Astrocyte (in vitro differentiated cells and primary cell): ENCODE results near the gene BCL2. TPM values are rescaled to one million over a fixed set of nuclear protein-coding genes. Genes with fewer than 3 reads are reported as not detected.

Experiments
- DNase-seq: peaks from one replicate; pipeline ENCODE4 v3.0.0-alpha.2; 2010; ENCODE audit warnings: low read depth
- FAIRE-seq: peaks from 2 replicates; lab custom pipeline; 2011; peaks lifted over from hg19 to GRCh38; lab: Jason Lieb, UNC
- H2AFZ ChIP-seq: 2 replicates; pipeline ENCODE4 v1.6.0; 2012; ENCODE audit warnings: low read depth, low read length, inconsistent platforms
- H3K27ac ChIP-seq: 2 replicates; pipeline ENCODE4 v1.5.1; 2011; ENCODE audit warnings: low read depth, low read length, inconsistent platforms
- H3K27me3 ChIP-seq: 2 replicates; pipeline ENCODE4 v1.6.0; 2011; ENCODE audit warnings: low read length, inconsistent platforms; ENCODE audit not compliant: insufficient read depth
- H3K36me3 ChIP-seq: 2 replicates; pipeline ENCODE4 v1.5.1; 2011; ENCODE audit warnings: low read length, inconsistent platforms; ENCODE audit not compliant: insufficient read depth
- H3K4me1 ChIP-seq: 2 replicates; pipeline ENCODE4 v1.5.1; 2011; ENCODE audit warnings: low read length, inconsistent platforms; ENCODE audit not compliant: insufficient read depth
- H3K4me2 ChIP-seq: 2 replicates; pipeline ENCODE4 v1.6.0; 2012; ENCODE audit warnings: low read length, inconsistent platforms
- H3K4me3 ChIP-seq: 2 replicates; pipeline ENCODE4 v1.5.1; 2011; ENCODE audit warnings: low read depth, mild to moderate bottlenecking, low read length, inconsistent platforms; ENCODE audit not compliant: insufficient read depth
- H3K79me2 ChIP-seq: 2 replicates; pipeline ENCODE4 v1.6.0; 2012; ENCODE audit warnings: mild to moderate bottlenecking, low read length, inconsistent platforms; ENCODE audit not compliant: insufficient read depth
- H3K9ac ChIP-seq: 2 replicates; pipeline ENCODE4 v1.6.0; 2012; ENCODE audit warnings: mild to moderate bottlenecking, low read length, inconsistent platforms
- H3K9me3 ChIP-seq: 2 replicates; pipeline ENCODE4 v1.5.1; 2012; ENCODE audit warnings: low read depth, mild to moderate bottlenecking, low read length, inconsistent platforms; ENCODE audit not compliant: insufficient read depth
- H4K20me1 ChIP-seq: 2 replicates; pipeline ENCODE4 v1.6.0; 2012; ENCODE audit warnings: low read length, inconsistent platforms; ENCODE audit not compliant: insufficient read depth
- H3K27ac Mint-ChIP-seq: one replicate; pipeline ENCODE4 v1.8.0; 2021; ENCODE audit warnings: mild to moderate bottlenecking, mixed read lengths; ENCODE audit not compliant: unreplicated experiment
- H3K27me3 Mint-ChIP-seq: one replicate; pipeline ENCODE4 v1.8.0; 2021; ENCODE audit warnings: low read depth, mixed read lengths; ENCODE audit not compliant: unreplicated experiment
- H3K36me3 Mint-ChIP-seq: one replicate; pipeline ENCODE4 v1.8.0; 2021; ENCODE audit warnings: low read depth, mixed read lengths; ENCODE audit not compliant: unreplicated experiment
- H3K4me1 Mint-ChIP-seq: one replicate; pipeline ENCODE4 v1.8.0; 2021; ENCODE audit warnings: low read depth, mixed read lengths; ENCODE audit not compliant: unreplicated experiment
- H3K4me3 Mint-ChIP-seq: one replicate; pipeline ENCODE4 v1.8.0; 2021; ENCODE audit warnings: mild to moderate bottlenecking, moderate library complexity, mixed read lengths; ENCODE audit not compliant: unreplicated experiment
- H3K9me3 Mint-ChIP-seq: one replicate; pipeline ENCODE4 v1.8.0; 2021; ENCODE audit warnings: mild to moderate bottlenecking, mixed read lengths; ENCODE audit not compliant: unreplicated experiment
- CTCF ChIP-seq: IDR thresholded peaks from 2 replicates; pipeline ENCODE4 v1.5.1; 2011; ENCODE audit warnings: low read depth, mild to moderate bottlenecking, inconsistent platforms, low read length, moderate library complexity; ENCODE audit not compliant: insufficient read depth
- EZH2 ChIP-seq: IDR thresholded peaks from 2 replicates; pipeline ENCODE4 v1.6.1; 2012; ENCODE audit warnings: mild to moderate bottlenecking, low read length, inconsistent platforms; ENCODE audit not compliant: insufficient read depth
- total RNA-seq: library from RNA; stranded (reverse); gene quantifications from 2 replicates; pipeline ENCODE4 v1.2.1, GENCODE V29; 2021

BCL2 gene
- total RNA-seq, 1 donor from 2014 or later: 1.7 TPM

GRCh38 chr18:63206433-63207142 lies 113.0 kb downstream of the BCL2 start:
- no peak for TF ChIP-seq CTCF
- TF ChIP-seq EZH2: no peak
- Histone ChIP-seq H3K9me3 (no peaks in the 10 kb centered on the region), H3K27ac (no peak overlapping the region), H4K20me1 (no peaks in the 10 kb centered on the region), H3K36me3 (no peaks in the 10 kb centered on the region), H3K4me3 (no peak overlapping the region), H3K79me2 (no peaks in the 10 kb centered on the region), H3K27me3 (no peaks in the 10 kb centered on the region), H3K9ac (no peak overlapping the region), H2AFZ (no peak overlapping the region), H3K4me2 (no peak overlapping the region), H3K4me1 (no peaks in the 10 kb centered on the region)
- H3K36me3 Mint-ChIP-seq: no peaks in the 10 kb centered on the region
- H3K4me3 Mint-ChIP-seq: no peak overlapping the region
- peaks cover 6% of the 10 kb centered on the region for H3K27me3 Mint-ChIP-seq
- peaks cover 3% of the 10 kb centered on the region for H3K4me1 Mint-ChIP-seq
- H3K27ac Mint-ChIP-seq: no peak overlapping the region
- H3K9me3 Mint-ChIP-seq: no peaks in the 10 kb centered on the region
- no peak for DNase-seq
- no peak for FAIRE-seq

- Mint-ChIP-seq H3K27me3 (peaks cover 6% of the 10 kb centered on the region), H3K36me3 (no peaks in the 10 kb centered on the region), H3K4me3 (no peak overlapping the region), H3K9me3 (no peaks in the 10 kb centered on the region), H3K4me1 (peaks cover 3% of the 10 kb centered on the region), H3K27ac (no peak overlapping the region)
- TF ChIP-seq EZH2: no peak
- no peak for TF ChIP-seq CTCF
- DNase-seq (no peak), FAIRE-seq (no peak)
- H3K9ac ChIP-seq: no peak overlapping the region
- no peaks in the 10 kb centered on the region for H3K79me2 ChIP-seq
- no peaks in the 10 kb centered on the region for H3K36me3 ChIP-seq
- no peak overlapping the region for H3K4me2 ChIP-seq
- H3K27ac ChIP-seq: no peak overlapping the region
- H4K20me1 ChIP-seq: no peaks in the 10 kb centered on the region
- no peak overlapping the region for H3K4me3 ChIP-seq
- H3K4me1 ChIP-seq: no peaks in the 10 kb centered on the region
- no peaks in the 10 kb centered on the region for H3K27me3 ChIP-seq
- H2AFZ ChIP-seq: no peak overlapping the region
- no peaks in the 10 kb centered on the region for H3K9me3 ChIP-seq
Observed at GRCh38 chr18:63205791-63206252, 113.7 kb downstream of the BCL2 start.

- TF ChIP-seq EZH2: no peak
- TF ChIP-seq CTCF: no peak
- DNase-seq: no peak
- Mint-ChIP-seq H3K27me3 (peaks cover 6% of the 10 kb centered on the region), H3K4me1 (peaks cover 2% of the 10 kb centered on the region), H3K27ac (no peak overlapping the region), H3K9me3 (no peaks in the 10 kb centered on the region), H3K36me3 (no peaks in the 10 kb centered on the region), H3K4me3 (no peak overlapping the region)
- Histone ChIP-seq H2AFZ (no peak overlapping the region), H3K36me3 (no peaks in the 10 kb centered on the region), H3K4me1 (no peaks in the 10 kb centered on the region), H3K4me3 (no peak overlapping the region), H3K9me3 (no peaks in the 10 kb centered on the region), H3K9ac (no peak overlapping the region), H3K27me3 (no peaks in the 10 kb centered on the region), H3K27ac (no peak overlapping the region), H3K79me2 (no peaks in the 10 kb centered on the region), H4K20me1 (peaks cover 10% of the 10 kb centered on the region), H3K4me2 (no peak overlapping the region)
- no peak for FAIRE-seq
Observed at GRCh38 chr18:63203497-63203896, 116.1 kb downstream of the BCL2 start.
